ENCODE results near the gene CAMKMT.

The CAMKMT gene

GRCh38 chr2:44787663-44788062 lies 425.9 kb downstream of the CAMKMT start:
- Histone ChIP-seq H3K9me3 (ENCODE audit: control extremely low read depth in 1 of 5, control insufficient read depth in 4 of 5, insufficient read depth in 2 of 5, low read depth in 1 of 5, low read length in 4 of 5) (peaks cover 0 to 4% (median under 1%) of the 10 kb centered on the region in 5 experiments), H3K4me1 (ENCODE audit: control extremely low read depth in 1 of 4, control insufficient read depth in 4 of 4, insufficient read depth in 4 of 4, low read length in 3 of 4) (no peaks in the 10 kb centered on the region), H3K4me3 (ENCODE audit: control insufficient read depth in 1 of 7, extremely low read depth in 1 of 7, insufficient read depth in 4 of 7, low read depth in 2 of 7, low read length in 6 of 7) (no peak overlapping the region), H3K27me3 (replicated peaks in 2 of 5; ENCODE audit: control insufficient read depth in 4 of 5, insufficient read depth in 5 of 5, low read length in 4 of 5) (peaks cover 4 to 58% (median 19%) of the 10 kb centered on the region in 5 experiments), H3K36me3 (ENCODE audit: control insufficient read depth in 4 of 4, insufficient read depth in 4 of 4, low read length in 3 of 4) (no peaks in the 10 kb centered on the region), H3K27ac (ENCODE audit: insufficient read depth in 1 of 2, low read depth in 1 of 2, low read length in 2 of 2, poor library complexity in 1 of 2, severe bottlenecking in 2 of 2) (no peak overlapping the region)
- WGBS (ENCODE audit: insufficient coverage) = 93% methylated on average over 6 of the region's 6 CpGs
- DNase-seq = no peak
- CTCF ChIA-PET = no interaction called here
- POLR2A ChIA-PET = no interaction called here

DNA sequence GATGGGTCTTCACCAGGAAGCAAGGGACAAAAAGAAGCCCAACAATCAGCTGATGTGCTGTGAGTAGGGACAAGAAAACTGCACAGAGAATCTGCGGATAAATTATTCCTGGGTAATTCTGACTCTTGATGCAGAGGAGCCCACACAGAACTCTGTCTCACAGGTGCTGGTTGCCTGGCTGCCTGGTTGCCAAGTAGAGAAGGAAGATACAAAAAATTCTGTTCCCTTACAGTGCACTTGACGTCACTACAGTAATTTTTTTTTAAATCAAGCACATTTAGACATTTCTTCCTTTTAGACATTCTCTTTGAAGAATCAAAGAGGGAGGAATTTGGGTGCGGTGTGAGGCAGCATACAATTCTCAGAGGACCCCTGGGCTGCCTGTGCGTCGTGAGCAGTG lies 427.7 kb downstream of the CAMKMT start:
- Histone ChIP-seq H3K4me3 (ENCODE audit: control insufficient read depth in 1 of 7, extremely low read depth in 1 of 7, insufficient read depth in 4 of 7, low read depth in 2 of 7, low read length in 6 of 7) (no peak overlapping the region), H3K27me3 (replicated peaks in 2 of 5; ENCODE audit: control insufficient read depth in 4 of 5, insufficient read depth in 5 of 5, low read length in 4 of 5) (peaks cover 4 to 64% (median 19%) of the 10 kb centered on the region in 5 experiments), H3K27ac (ENCODE audit: insufficient read depth in 1 of 2, low read depth in 1 of 2, low read length in 2 of 2, poor library complexity in 1 of 2, severe bottlenecking in 2 of 2) (no peak overlapping the region), H3K4me1 (ENCODE audit: control extremely low read depth in 1 of 4, control insufficient read depth in 4 of 4, insufficient read depth in 4 of 4, low read length in 3 of 4) (no peaks in the 10 kb centered on the region), H3K36me3 (ENCODE audit: control insufficient read depth in 4 of 4, insufficient read depth in 4 of 4, low read length in 3 of 4) (no peaks in the 10 kb centered on the region), H3K9me3 (ENCODE audit: control extremely low read depth in 1 of 5, control insufficient read depth in 4 of 5, insufficient read depth in 2 of 5, low read depth in 1 of 5, low read length in 4 of 5) (peaks cover 0 to 4% (median 2%) of the 10 kb centered on the region in 5 experiments)
- CTCF ChIA-PET = no interaction called here
- DNase-seq = no peak
- 85% methylated on average over 3 of the region's 5 CpGs for WGBS (ENCODE audit: insufficient coverage)
- POLR2A ChIA-PET = no interaction called here

DNA sequence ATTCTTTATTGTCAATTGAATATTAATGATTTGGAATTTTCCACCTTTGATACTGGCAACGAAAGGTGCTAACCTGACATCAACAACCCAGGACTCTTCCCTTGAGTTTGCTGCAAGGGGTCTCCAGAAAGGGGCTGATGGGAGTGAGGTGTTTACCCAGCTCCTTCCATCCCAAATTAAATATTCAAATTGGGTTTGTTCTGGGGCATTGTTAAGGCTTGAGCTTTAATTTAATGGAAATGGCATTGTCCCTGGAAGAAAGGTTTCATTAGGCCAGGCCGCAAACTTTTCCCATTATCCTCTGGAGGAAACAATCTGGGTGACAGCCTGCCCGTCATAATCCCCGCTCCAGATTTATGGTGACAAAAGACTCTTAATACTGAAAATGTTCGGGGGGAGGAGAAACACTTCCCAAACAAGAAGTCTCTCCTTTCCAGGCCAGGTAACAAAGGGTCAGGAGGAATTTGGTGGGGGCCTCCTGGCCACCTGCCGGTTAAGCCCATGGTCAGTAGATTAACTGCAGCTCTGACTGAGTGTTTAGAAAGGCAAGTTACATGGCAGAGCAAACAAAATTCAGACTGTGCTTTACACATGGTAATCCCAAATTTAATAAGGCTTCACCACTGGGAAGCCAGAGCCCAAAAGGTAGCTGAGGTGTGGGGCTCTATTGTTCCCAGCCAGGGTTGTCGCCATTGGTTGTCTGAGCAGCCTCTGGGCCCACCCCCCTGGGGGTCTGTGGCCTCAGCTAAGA lies 428.4 kb downstream of the CAMKMT start:
- CTCF ChIA-PET = interaction anchor here (1.2 kb wide), 1 partner anchor 9 kb away, joined by 4 read pairs; no protein-coding TSS in a partner anchor
- H3K27me3 ChIP-seq (replicated peaks in 2 of 5; ENCODE audit: control insufficient read depth in 4 of 5, insufficient read depth in 5 of 5, low read length in 4 of 5) = peaks cover 4 to 59% (median 18%) of the 10 kb centered on the region in 5 experiments
- peaks cover 0 to 4% (median 2%) of the 10 kb centered on the region in 5 experiments for H3K9me3 ChIP-seq (ENCODE audit: control extremely low read depth in 1 of 5, control insufficient read depth in 4 of 5, insufficient read depth in 2 of 5, low read depth in 1 of 5, low read length in 4 of 5)
- no peaks in the 10 kb centered on the region for H3K36me3 ChIP-seq (ENCODE audit: control insufficient read depth in 4 of 4, insufficient read depth in 4 of 4, low read length in 3 of 4)
- H3K27ac ChIP-seq (ENCODE audit: insufficient read depth in 1 of 2, low read depth in 1 of 2, low read length in 2 of 2, poor library complexity in 1 of 2, severe bottlenecking in 2 of 2) = no peak overlapping the region
- DNase-seq = no peak
- POLR2A ChIA-PET = no interaction called here
- 76% methylated on average over 4 of the region's 7 CpGs for WGBS (ENCODE audit: insufficient coverage)
- H3K4me1 ChIP-seq (ENCODE audit: control extremely low read depth in 1 of 4, control insufficient read depth in 4 of 4, insufficient read depth in 4 of 4, low read length in 3 of 4) = no peaks in the 10 kb centered on the region
- no peak overlapping the region for H3K4me3 ChIP-seq (ENCODE audit: control insufficient read depth in 1 of 7, extremely low read depth in 1 of 7, insufficient read depth in 4 of 7, low read depth in 2 of 7, low read length in 6 of 7)

DNA sequence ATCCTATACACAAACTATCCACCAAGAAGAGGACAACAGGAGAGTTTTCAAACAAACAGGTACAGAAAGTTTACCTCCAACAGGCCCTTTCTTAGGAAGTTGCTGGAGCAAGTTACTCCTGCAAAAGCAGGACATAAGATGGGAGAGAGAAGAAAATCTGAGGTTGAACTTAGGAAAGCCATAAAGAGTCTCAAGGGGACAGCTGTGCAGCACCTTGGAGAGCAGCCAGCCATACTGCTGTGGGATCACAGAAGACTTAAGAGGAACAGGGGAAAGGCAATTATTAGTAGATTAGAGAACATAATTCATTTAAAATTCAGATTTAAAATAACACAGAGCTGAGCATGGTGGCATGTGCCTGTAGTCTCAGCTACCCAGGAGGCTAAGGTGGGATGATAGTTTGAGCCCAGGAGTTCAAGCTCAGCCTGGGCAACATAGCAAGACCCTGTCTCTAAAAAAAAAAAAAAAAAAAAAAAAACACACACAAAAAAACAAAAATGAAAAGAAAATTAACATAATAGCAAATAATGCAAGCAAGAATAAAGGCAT lies 431.6 kb downstream of the CAMKMT start:
- H3K27me3 ChIP-seq (replicated peaks in 2 of 5; ENCODE audit: control insufficient read depth in 4 of 5, insufficient read depth in 5 of 5, low read length in 4 of 5) = peaks cover 6 to 66% (median 25%) of the 10 kb centered on the region in 5 experiments
- no peaks in the 10 kb centered on the region for H3K36me3 ChIP-seq (ENCODE audit: control insufficient read depth in 4 of 4, insufficient read depth in 4 of 4, low read length in 3 of 4)
- peaks cover 0 to 4% (median 2%) of the 10 kb centered on the region in 5 experiments for H3K9me3 ChIP-seq (ENCODE audit: control extremely low read depth in 1 of 5, control insufficient read depth in 4 of 5, insufficient read depth in 2 of 5, low read depth in 1 of 5, low read length in 4 of 5)
- CTCF ChIA-PET = no interaction called here
- peak in 2 of 3 donors; percentile 70 to 72 for DNase-seq
- no peak overlapping the region for H3K4me3 ChIP-seq (ENCODE audit: control insufficient read depth in 1 of 7, extremely low read depth in 1 of 7, insufficient read depth in 4 of 7, low read depth in 2 of 7, low read length in 6 of 7)
- H3K27ac ChIP-seq (ENCODE audit: insufficient read depth in 1 of 2, low read depth in 1 of 2, low read length in 2 of 2, poor library complexity in 1 of 2, severe bottlenecking in 2 of 2) = no peak overlapping the region
- no peaks in the 10 kb centered on the region for H3K4me1 ChIP-seq (ENCODE audit: control extremely low read depth in 1 of 4, control insufficient read depth in 4 of 4, insufficient read depth in 4 of 4, low read length in 3 of 4)
- POLR2A ChIA-PET = no interaction called here

DNA sequence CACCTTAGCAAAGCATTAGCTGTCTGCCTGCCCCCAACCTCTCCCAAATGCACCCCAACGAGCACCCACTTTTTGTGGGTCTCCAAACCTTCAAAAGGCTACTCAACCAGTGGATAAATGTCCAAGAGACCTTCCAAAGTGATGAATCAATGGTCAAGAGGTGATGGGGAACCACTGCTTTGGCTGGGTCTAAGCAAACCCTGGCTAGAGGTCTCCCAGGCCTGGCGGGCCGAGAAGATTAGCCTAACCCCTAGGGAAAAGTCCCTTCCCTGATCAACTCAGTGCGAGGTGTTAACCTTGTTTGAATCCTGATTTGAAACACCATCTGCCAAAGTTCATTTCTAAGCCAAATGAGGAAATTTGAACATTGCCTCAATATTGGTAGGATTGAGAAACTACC lies 435.0 kb downstream of the CAMKMT start:
- Histone ChIP-seq H3K9me3 (ENCODE audit: control extremely low read depth in 1 of 5, control insufficient read depth in 4 of 5, insufficient read depth in 2 of 5, low read depth in 1 of 5, low read length in 4 of 5) (peaks cover 0 to 3% (median 0%) of the 10 kb centered on the region in 5 experiments), H3K27ac (ENCODE audit: insufficient read depth in 1 of 2, low read depth in 1 of 2, low read length in 2 of 2, poor library complexity in 1 of 2, severe bottlenecking in 2 of 2) (no peak overlapping the region), H3K4me3 (ENCODE audit: control insufficient read depth in 1 of 7, extremely low read depth in 1 of 7, insufficient read depth in 4 of 7, low read depth in 2 of 7, low read length in 6 of 7) (no peak overlapping the region), H3K27me3 (replicated peaks in 2 of 5; ENCODE audit: control insufficient read depth in 4 of 5, insufficient read depth in 5 of 5, low read length in 4 of 5) (peaks cover 18 to 76% (median 35%) of the 10 kb centered on the region in 5 experiments), H3K4me1 (ENCODE audit: control extremely low read depth in 1 of 4, control insufficient read depth in 4 of 4, insufficient read depth in 4 of 4, low read length in 3 of 4) (peaks cover 0 to 3% (median 1%) of the 10 kb centered on the region in 4 experiments), H3K36me3 (ENCODE audit: control insufficient read depth in 4 of 4, insufficient read depth in 4 of 4, low read length in 3 of 4) (no peaks in the 10 kb centered on the region)
- CTCF ChIA-PET = no interaction called here
- no CpG with 5 or more reads among the region's 4 CpGs for WGBS (ENCODE audit: insufficient coverage)
- POLR2A ChIA-PET = no interaction called here
- DNase-seq = no peak

DNA sequence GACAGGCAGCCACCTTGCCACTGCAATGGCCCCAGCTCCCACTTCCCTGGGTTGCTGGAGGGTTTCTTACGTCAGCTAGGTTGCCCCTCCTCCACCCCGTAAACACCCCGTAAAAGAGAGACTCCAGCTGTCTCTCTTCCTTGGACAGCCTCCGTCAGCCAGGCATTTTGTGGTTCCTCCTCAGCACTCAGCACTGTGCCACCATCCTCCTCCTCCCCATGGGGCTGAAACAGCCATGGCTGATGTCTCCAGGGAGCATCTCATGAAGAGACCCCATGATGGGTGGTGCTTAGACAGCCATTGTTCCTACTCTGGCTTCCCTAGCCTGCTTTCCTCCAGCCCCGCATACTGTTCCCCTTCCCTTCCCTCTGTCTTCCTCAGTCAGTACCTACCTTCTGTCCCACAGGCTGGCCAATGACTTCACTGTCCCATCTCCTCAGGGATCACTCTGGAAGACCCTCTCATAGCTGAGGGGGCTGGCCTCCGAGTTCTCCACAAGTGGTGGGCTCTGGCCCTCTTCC lies 436.5 kb downstream of the CAMKMT start:
- Histone ChIP-seq H3K9me3 (ENCODE audit: control extremely low read depth in 1 of 5, control insufficient read depth in 4 of 5, insufficient read depth in 2 of 5, low read depth in 1 of 5, low read length in 4 of 5) (peaks cover 0 to 3% (median 0%) of the 10 kb centered on the region in 5 experiments), H3K27me3 (replicated peaks in 2 of 5; ENCODE audit: control insufficient read depth in 4 of 5, insufficient read depth in 5 of 5, low read length in 4 of 5) (peaks cover 23 to 78% (median 42%) of the 10 kb centered on the region in 5 experiments), H3K4me1 (ENCODE audit: control extremely low read depth in 1 of 4, control insufficient read depth in 4 of 4, insufficient read depth in 4 of 4, low read length in 3 of 4) (peaks cover 0 to 10% (median 1%) of the 10 kb centered on the region in 4 experiments), H3K36me3 (ENCODE audit: control insufficient read depth in 4 of 4, insufficient read depth in 4 of 4, low read length in 3 of 4) (no peaks in the 10 kb centered on the region), H3K4me3 (ENCODE audit: control insufficient read depth in 1 of 7, extremely low read depth in 1 of 7, insufficient read depth in 4 of 7, low read depth in 2 of 7, low read length in 6 of 7) (no peak overlapping the region), H3K27ac (ENCODE audit: insufficient read depth in 1 of 2, low read depth in 1 of 2, low read length in 2 of 2, poor library complexity in 1 of 2, severe bottlenecking in 2 of 2) (no peak overlapping the region)
- no peak for DNase-seq
- WGBS (ENCODE audit: insufficient coverage) = 79% methylated on average over 6 of the region's 6 CpGs
- POLR2A ChIA-PET = no interaction called here
- CTCF ChIA-PET = no interaction called here

DNA sequence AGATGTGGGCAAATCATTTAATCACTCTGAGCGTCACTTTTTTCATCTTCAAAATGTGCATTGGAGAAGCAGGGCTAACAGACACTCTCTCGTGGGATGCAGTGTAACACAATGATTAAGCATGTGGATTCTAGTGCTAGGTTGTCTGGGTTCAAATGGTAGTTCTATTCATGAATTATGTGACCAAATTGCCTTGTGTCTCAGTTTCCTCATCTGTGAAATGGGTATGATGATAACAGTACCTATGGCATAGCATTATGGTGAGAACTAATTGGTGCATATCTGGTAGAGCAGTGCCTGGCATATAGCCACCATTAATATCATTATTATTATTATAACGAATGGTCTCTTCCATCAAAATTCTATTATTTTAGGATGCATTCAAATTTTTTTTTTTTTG lies 437.4 kb downstream of the CAMKMT start:
- Histone ChIP-seq H3K27ac (ENCODE audit: insufficient read depth in 1 of 2, low read depth in 1 of 2, low read length in 2 of 2, poor library complexity in 1 of 2, severe bottlenecking in 2 of 2) (no peak overlapping the region), H3K36me3 (ENCODE audit: control insufficient read depth in 4 of 4, insufficient read depth in 4 of 4, low read length in 3 of 4) (no peaks in the 10 kb centered on the region), H3K4me1 (ENCODE audit: control extremely low read depth in 1 of 4, control insufficient read depth in 4 of 4, insufficient read depth in 4 of 4, low read length in 3 of 4) (peaks cover 0 to 10% (median 1%) of the 10 kb centered on the region in 4 experiments), H3K4me3 (ENCODE audit: control insufficient read depth in 1 of 7, extremely low read depth in 1 of 7, insufficient read depth in 4 of 7, low read depth in 2 of 7, low read length in 6 of 7) (no peak overlapping the region), H3K27me3 (replicated peaks in 2 of 5; ENCODE audit: control insufficient read depth in 4 of 5, insufficient read depth in 5 of 5, low read length in 4 of 5) (peaks cover 27 to 82% (median 42%) of the 10 kb centered on the region in 5 experiments), H3K9me3 (ENCODE audit: control extremely low read depth in 1 of 5, control insufficient read depth in 4 of 5, insufficient read depth in 2 of 5, low read depth in 1 of 5, low read length in 4 of 5) (no peaks in the 10 kb centered on the region)
- ChIA-PET CTCF (no interaction called here), POLR2A (no interaction called here)
- DNase-seq = no peak
- WGBS (ENCODE audit: insufficient coverage) = 100% methylated on average over 1 of the region's 3 CpGs
